GM12878 (cell line): ENCODE measurements around the gene RIT2. TPM values are rescaled to one million over a fixed set of nuclear protein-coding genes. Genes with fewer than 3 reads are reported as not detected.

ENCODE experiments used
- ATAC-seq: fragments of 200-7000 bp; cut with Tn5 transposase; 3 replicates; pipeline ENCODE4 v1.9.1; 2020; ENCODE audit warnings: mild to moderate bottlenecking, moderate library complexity
- BruUV-seq: library from RNA; stranded (reverse); fragments of 400-500 nt; replicated peaks from 2 replicates; lab custom pipeline; 2021; lab: Mats Ljungman, UMichigan
- CTCF ChIA-PET: fragments of 300-600 bp; sonication (Branson Sonifier 250); formaldehyde crosslinking; extraction: SDS; loops from one replicate; lab custom pipeline; 2021; ENCODE audit warnings: inconsistent platforms; lab: Yijun Ruan, JAX
- POLR2A ChIA-PET: fragments of 350-600 bp; formaldehyde crosslinking; extraction: SDS; loops from one replicate; lab custom pipeline; 2021; ENCODE audit warnings: inconsistent platforms; lab: Charles Lee
- RAD21 ChIA-PET: fragments of 300-600 bp; sonication (Branson Sonifier 250); formaldehyde crosslinking; loops from one replicate; lab custom pipeline; 2023; ENCODE audit warnings: antibody characterized with exemption; ENCODE audit not compliant: unreplicated experiment; lab: Charles Lee
- SMC1A ChIA-PET: fragments of 300-600 bp; sonication (Branson Sonifier 250); formaldehyde crosslinking; loops from one replicate; lab custom pipeline; 2023; ENCODE audit not compliant: unreplicated experiment, uncharacterized antibody; lab: Charles Lee
- DNase-seq: peaks from one replicate; pipeline ENCODE4 v3.0.0-alpha.2; 2011; ENCODE audit warnings: low read depth, low spot score
- FAIRE-seq: peaks from 3 replicates; lab custom pipeline; 2011; peaks lifted over from hg19 to GRCh38; lab: Jason Lieb, UNC
- H2AFZ ChIP-seq: 2 replicates; pipeline ENCODE4 v1.6.0; 2011; ENCODE audit warnings: low read depth, low read length, control low read depth; ENCODE audit not compliant: control insufficient read depth
- H3K27ac ChIP-seq: 2 replicates; pipeline ENCODE4 v1.5.1; 2011; ENCODE audit warnings: control low read depth; ENCODE audit not compliant: control insufficient read depth, insufficient read depth
- H3K27me3 ChIP-seq, 2 experiments: replicated peaks in 1 of 2; 2 replicates each; pipeline versions ENCODE4 v1.6.0 to v1.6.1; 2011; ENCODE audit warnings: low read length in 1 of 2; ENCODE audit not compliant: control insufficient read depth in 2 of 2, insufficient read depth in 2 of 2
- H3K36me3 ChIP-seq, 2 experiments: 2 replicates each; pipeline ENCODE4 v1.5.1; 2011; ENCODE audit warnings: low read length in 1 of 2; ENCODE audit not compliant: control insufficient read depth in 2 of 2, insufficient read depth in 2 of 2
- H3K4me1 ChIP-seq: 2 replicates; pipeline ENCODE4 v1.6.1; 2011; ENCODE audit warnings: mild to moderate bottlenecking, low read length, moderate library complexity, mixed read lengths; ENCODE audit not compliant: control insufficient read depth, insufficient read depth
- H3K4me2 ChIP-seq: 2 replicates; pipeline ENCODE4 v1.6.0; 2011; ENCODE audit warnings: control low read depth; ENCODE audit not compliant: control insufficient read depth, insufficient read depth
- H3K4me3 ChIP-seq: fragments of 200-600 bp; sonication (generic); 2 replicates; pipeline ENCODE4 v1.5.1; 2016
- H3K79me2 ChIP-seq: 2 replicates; pipeline ENCODE4 v1.6.0; 2011; ENCODE audit warnings: low read length; ENCODE audit not compliant: control insufficient read depth, insufficient read depth
- H3K9ac ChIP-seq: 2 replicates; pipeline ENCODE4 v1.8.0; 2011; ENCODE audit warnings: low read length, control low read depth, mixed read lengths; ENCODE audit not compliant: control insufficient read depth, insufficient read depth
- H3K9me3 ChIP-seq: replicated peaks from 3 replicates; pipeline ENCODE4 v1.5.1; 2011; ENCODE audit warnings: mild to moderate bottlenecking, low read length; ENCODE audit not compliant: control insufficient read depth, insufficient read depth
- H4K20me1 ChIP-seq: 2 replicates; pipeline ENCODE4 v1.6.0; 2011; ENCODE audit not compliant: control insufficient read depth, insufficient read depth
- BCLAF1 ChIP-seq: fragments of 450-650 bp; IDR thresholded peaks from 2 replicates; pipeline ENCODE4 v1.6.1; 2017; ENCODE audit warnings: antibody characterized with exemption, mild to moderate bottlenecking, moderate library complexity
- CBFB ChIP-seq: IDR thresholded peaks from 2 replicates; pipeline ENCODE4 v1.6.1; 2016; ENCODE audit warnings: antibody characterized with exemption, low read depth
- EED ChIP-seq: sonication (generic); IDR thresholded peaks from 2 replicates; pipeline ENCODE4 v1.6.1; 2016; ENCODE audit warnings: antibody characterized with exemption, low read depth
- ESRRA ChIP-seq: IDR thresholded peaks from 2 replicates; pipeline ENCODE4 v1.6.1; 2012; ENCODE audit warnings: mild to moderate bottlenecking, low read length, improper control_type of control experiment
- FOXK2 ChIP-seq: fragments of 450-650 bp; IDR thresholded peaks from 2 replicates; pipeline ENCODE4 v1.6.1; 2017; ENCODE audit warnings: mild to moderate bottlenecking, moderate library complexity
- HDGF ChIP-seq: fragments of 450-650 bp; IDR thresholded peaks from 2 replicates; pipeline ENCODE4 v1.6.1; 2016; ENCODE audit warnings: antibody characterized with exemption
- MXI1 ChIP-seq: fragments of 150-350 bp; IDR thresholded peaks from 2 replicates; pipeline ENCODE4 v1.6.1; 2011; ENCODE audit warnings: low read depth, mild to moderate bottlenecking, inconsistent platforms, low read length, improper control_type of control experiment
- NBN ChIP-seq: fragments of 450-650 bp; IDR thresholded peaks from 2 replicates; pipeline ENCODE4 v1.6.1; 2016
- NFXL1 ChIP-seq: fragments of 450-650 bp; IDR thresholded peaks from 2 replicates; pipeline ENCODE4 v1.6.1; 2017; ENCODE audit warnings: antibody characterized with exemption, mild to moderate bottlenecking, borderline replicate concordance
- NR2F1 ChIP-seq: fragments of 450-650 bp; conservative IDR thresholded peaks from 2 replicates; pipeline ENCODE4 v1.6.1; 2017; ENCODE audit warnings: mild to moderate bottlenecking
- PRDM15 ChIP-seq: fragments of 450-650 bp; formaldehyde crosslinking; IDR thresholded peaks from 2 replicates; pipeline ENCODE4 v1.4.0; 2020; ENCODE audit warnings: mild to moderate bottlenecking, moderate library complexity
- RAD21 ChIP-seq: IDR thresholded peaks from 2 replicates; pipeline ENCODE4 v1.6.1; 2011; ENCODE audit warnings: mild to moderate bottlenecking, low read depth, low read length, moderate library complexity; ENCODE audit not compliant: insufficient read depth
- RELA ChIP-seq: fragments of 450-650 bp; IDR thresholded peaks from 2 replicates; pipeline ENCODE4 v1.8.0; 2014; ENCODE audit warnings: borderline replicate concordance; ENCODE audit not compliant: partially characterized antibody
- RELB ChIP-seq: fragments of 450-650 bp; IDR thresholded peaks from 2 replicates; pipeline ENCODE4 v1.6.1; 2017; ENCODE audit warnings: low read depth, mild to moderate bottlenecking, moderate library complexity
- ZBTB33 ChIP-seq: fragments of 450-650 bp; IDR thresholded peaks from 2 replicates; pipeline ENCODE4 v1.6.1; 2017; ENCODE audit warnings: mild to moderate bottlenecking
- ZSCAN29 ChIP-seq: fragments of 450-650 bp; IDR thresholded peaks from 2 replicates; pipeline ENCODE4 v1.6.1; 2017; ENCODE audit warnings: mild to moderate bottlenecking, moderate library complexity
- WGBS: methylation state at CpG from one replicate; pipeline ENCODE4 v1.1.6; 2016; ENCODE audit warnings: low lambda C conversion rate; ENCODE audit not compliant: insufficient replicate concordance, insufficient coverage; ENCODE audit errors: missing lambda C conversion rate; 5-methylcytosine and 5-hydroxymethylcytosine counted together
- in situ Hi-C: fragments of 300-500 bp; cut with MboI; formaldehyde crosslinking; loops from 9 replicates; pipeline ENCODE4 v1.14.3; 2018; ENCODE audit warnings: mixed read lengths
- intact Hi-C: fragments of 100-400 bp; cut with micrococcal nuclease; formaldehyde crosslinking; loops from one replicate; pipeline ENCODE4 v1.14.2; 2022; ENCODE audit not compliant: unreplicated experiment
- polyA plus RNA-seq, 11 experiments: library from polyadenylated mRNA; depleted of rRNA in 4 of 11; unstranded in 6 of 11; stranded (reverse) in 5 of 11; fragments of >200 nt; fragmentation: Nextera tagmentation in 4 of 11; fragmentation: Illumina TruSeq in 1 of 11; extraction: Ambion mirVana in 4 of 11; extraction: Trizol in 1 of 11; gene quantifications; 1 replicate in 1 of 11; 2 replicates in 10 of 11; pipeline versions ENCODE4 v1.2.1 to v1.2.3, GENCODE V29; 2011 to 2016; ENCODE audit warnings: inconsistent platforms in 2 of 11, missing spikeins in 2 of 11, low read depth in 1 of 11
- total RNA-seq, 4 experiments: library from RNA; depleted of rRNA in 3 of 4; stranded (reverse); fragments of >200 nt in 3 of 4; fragmentation: Illumina TruSeq in 1 of 4; extraction: Trizol in 1 of 4; gene quantifications; 2 replicates each; pipeline versions ENCODE4 v1.2.1 to v1.2.3, GENCODE V29; 2013 to 2021

The RIT2 gene
- total and polyA plus RNA-seq, 10 of the 15 experiments (the other 5 are each of a cell fraction or from before 2014, with no cell fraction given): not detected

- Histone ChIP-seq H4K20me1 (no peaks in the 10 kb centered on the region), H3K9ac (no peak overlapping the region), H3K27me3 (no peaks in the 10 kb centered on the region), H3K9me3 (no peaks in the 10 kb centered on the region), H3K4me3 (no peak overlapping the region), H3K4me1 (no peaks in the 10 kb centered on the region), H2AFZ (no peak overlapping the region), H3K79me2 (no peaks in the 10 kb centered on the region), H3K36me3 (no peaks in the 10 kb centered on the region), H3K4me2 (no peak overlapping the region), H3K27ac (no peak overlapping the region)
- ChIA-PET POLR2A (no interaction called here), CTCF (no interaction called here), RAD21 (no interaction called here), SMC1A (no interaction called here)
- intact Hi-C loops: no loop called here
- in situ Hi-C loops: no loop called here
- no peak for DNase-seq
- BruUV-seq: no TSS peak
- no peak for FAIRE-seq
- no peak for ATAC-seq
- 11% methylated on average over 4 of the region's 4 CpGs for WGBS
- TF ChIP-seq EED: no peak
- TF ChIP-seq RELA: no peak
- no peak for TF ChIP-seq PRDM15
- TF ChIP-seq NFXL1: no peak
- TF ChIP-seq ZBTB33: no peak
- no peak for TF ChIP-seq BCLAF1
- TF ChIP-seq ESRRA: no peak
- no peak for TF ChIP-seq RAD21
- TF ChIP-seq FOXK2: no peak
- TF ChIP-seq RELB: no peak
- no peak for TF ChIP-seq NBN
- TF ChIP-seq NR2F1: no peak
- no peak for TF ChIP-seq HDGF
- no peak for TF ChIP-seq MXI1
- TF ChIP-seq ZSCAN29: no peak
- TF ChIP-seq CBFB: no peak
Measured at GRCh38 chr18:42807887-42808286, 307.6 kb downstream of the RIT2 start.
